ENCODE results near the gene SEZ6.

SEZ6 gene

GRCh38 chr17:28989028-28989427 is 16.8 kb downstream of the SEZ6 start:
- no peak for TF ChIP-seq CTCF (IDR thresholded peaks at IDR 0.05; ENCODE audit: borderline replicate concordance, control extremely low read depth, extremely low read depth, insufficient read depth, missing control alignments)
- DNase-seq (ENCODE audit: low spot score): no peak
- in situ Hi-C loops (cut with MboI; ENCODE audit: low sequenced_read_pairs, unreplicated experiment): no loop called here

- TF ChIP-seq CTCF (IDR thresholded peaks at IDR 0.05; ENCODE audit: borderline replicate concordance, control extremely low read depth, extremely low read depth, insufficient read depth, missing control alignments): no peak
- in situ Hi-C loops (cut with MboI; ENCODE audit: low sequenced_read_pairs, unreplicated experiment): no loop called here
- DNase-seq (ENCODE audit: low spot score): no peak
Observed at GRCh38 chr17:28988475-28988874, 17.4 kb downstream of the SEZ6 start.

- no peak for TF ChIP-seq CTCF (IDR thresholded peaks at IDR 0.05; ENCODE audit: borderline replicate concordance, control extremely low read depth, extremely low read depth, insufficient read depth, missing control alignments)
- in situ Hi-C loops (cut with MboI; ENCODE audit: low sequenced_read_pairs, unreplicated experiment): no loop called here
- no peak for DNase-seq (ENCODE audit: low spot score)
Observed at GRCh38 chr17:28986714-28987655, 18.8 kb downstream of the SEZ6 start.

GRCh38 chr17:28985950-28986713 is 19.7 kb downstream of the SEZ6 start:
- DNase-seq (ENCODE audit: low spot score): no peak
- no peak for TF ChIP-seq CTCF (IDR thresholded peaks at IDR 0.05; ENCODE audit: borderline replicate concordance, control extremely low read depth, extremely low read depth, insufficient read depth, missing control alignments)
- in situ Hi-C loops (cut with MboI; ENCODE audit: low sequenced_read_pairs, unreplicated experiment): no loop called here

- no peak for TF ChIP-seq CTCF (IDR thresholded peaks at IDR 0.05; ENCODE audit: borderline replicate concordance, control extremely low read depth, extremely low read depth, insufficient read depth, missing control alignments)
- DNase-seq (ENCODE audit: low spot score): no peak
- in situ Hi-C loops (cut with MboI; ENCODE audit: low sequenced_read_pairs, unreplicated experiment): no loop called here
Observed at GRCh38 chr17:28983286-28984230, 22.3 kb downstream of the SEZ6 start.

Measured in GM13976 (cell line).